CD14-positive monocyte (primary cell): Measurements from ENCODE around the gene PRPF19. TPM values are rescaled to one million over a fixed set of nuclear protein-coding genes. Genes with fewer than 3 reads are reported as not detected.

Source experiments
- DNase-seq, 3 donors: peaks; one replicate each; pipeline ENCODE4 v3.0.0-alpha.2; 2011 to 2022
- H2AFZ ChIP-seq: 2 replicates; pipeline ENCODE4 v1.6.0; 2012; ENCODE audit warnings: mild to moderate bottlenecking, low read depth, low read length, inconsistent platforms; ENCODE audit not compliant: insufficient read depth, poor library complexity, severe bottlenecking
- H3K27ac ChIP-seq, 2 donors: 1 replicate in 1 of 2; 2 replicates in 1 of 2; pipeline ENCODE4 v1.5.1; 2012 to 2013; ENCODE audit warnings: low read length in 2 of 2, control low read depth in 1 of 2, inconsistent platforms in 1 of 2, low read depth in 1 of 2, mild to moderate bottlenecking in 1 of 2
- H3K27me3 ChIP-seq, 2 donors: one replicate each; pipeline versions ENCODE4 v1.6.0 to v1.6.1; 2011 to 2013; ENCODE audit warnings: low read length in 2 of 2; ENCODE audit not compliant: control insufficient read depth in 2 of 2, insufficient read depth in 2 of 2
- H3K36me3 ChIP-seq, 2 donors: replicated peaks in 1 of 2; 1 replicate in 1 of 2; 2 replicates in 1 of 2; pipeline versions ENCODE4 v1.5.1 to v1.6.1; 2012 to 2013; ENCODE audit warnings: low read length in 2 of 2, control low read depth in 1 of 2, inconsistent platforms in 1 of 2, mild to moderate bottlenecking in 1 of 2; ENCODE audit not compliant: insufficient read depth in 2 of 2, control insufficient read depth in 1 of 2
- H3K4me1 ChIP-seq, 2 donors: 1 replicate in 1 of 2; 2 replicates in 1 of 2; pipeline versions ENCODE4 v1.5.1 to v1.6.1; 2012 to 2013; ENCODE audit warnings: low read length in 2 of 2, control low read depth in 1 of 2, inconsistent platforms in 1 of 2, mild to moderate bottlenecking in 1 of 2, moderate library complexity in 1 of 2; ENCODE audit not compliant: insufficient read depth in 2 of 2, control insufficient read depth in 1 of 2
- H3K4me2 ChIP-seq: replicated peaks from 2 replicates; pipeline ENCODE3; 2012; ENCODE audit warnings: low read length, moderate library complexity, mild to moderate bottlenecking; ENCODE audit not compliant: poor library complexity, severe bottlenecking; ENCODE audit errors: extremely low read depth
- H3K4me3 ChIP-seq, 3 experiments: fragments of 200-600 bp in 1 of 3; sonication (generic) in 1 of 3; replicated peaks in 1 of 3; 1 replicate in 2 of 3; 2 replicates in 1 of 3; pipeline ENCODE4 v1.5.1; 2011 to 2013; ENCODE audit warnings: low read length in 3 of 3, mild to moderate bottlenecking in 3 of 3, control low read depth in 2 of 3, low read depth in 2 of 3, inconsistent platforms in 1 of 3, moderate library complexity in 1 of 3
- H3K79me2 ChIP-seq: 2 replicates; pipeline ENCODE4 v1.6.0; 2012; ENCODE audit warnings: mild to moderate bottlenecking, control low read depth, inconsistent platforms, low read length, moderate library complexity; ENCODE audit not compliant: insufficient read depth
- H3K9ac ChIP-seq: 2 replicates; pipeline ENCODE4 v1.6.0; 2017; ENCODE audit warnings: low read length, mild to moderate bottlenecking; ENCODE audit not compliant: insufficient read depth, poor library complexity, severe bottlenecking
- H3K9me3 ChIP-seq, 2 donors: replicated peaks in 1 of 2; 1 replicate in 1 of 2; 2 replicates in 1 of 2; pipeline versions ENCODE4 v1.5.1 to v1.6.1; 2012 to 2013; ENCODE audit warnings: low read length in 2 of 2, control low read depth in 1 of 2; ENCODE audit not compliant: control insufficient read depth in 1 of 2, insufficient read depth in 1 of 2
- H4K20me1 ChIP-seq: 2 replicates; pipeline ENCODE4 v1.6.0; 2012; ENCODE audit warnings: mild to moderate bottlenecking, low read length, control low read depth, moderate library complexity; ENCODE audit not compliant: insufficient read depth
- H3K27ac Mint-ChIP-seq, 7 donors: one replicate each; pipeline ENCODE4 v1.8.0; 2020; ENCODE audit warnings: mild to moderate bottlenecking in 7 of 7, mixed read lengths in 7 of 7, moderate library complexity in 6 of 7, inconsistent platforms in 2 of 7
- H3K27me3 Mint-ChIP-seq, 3 donors: one replicate each; pipeline ENCODE4 v1.8.0; 2021 to 2022; ENCODE audit warnings: low read depth in 3 of 3, mild to moderate bottlenecking in 3 of 3, mixed read lengths in 3 of 3, moderate library complexity in 3 of 3, inconsistent platforms in 1 of 3
- H3K36me3 Mint-ChIP-seq, 2 donors: one replicate each; pipeline ENCODE4 v1.8.0; 2020; ENCODE audit warnings: mixed read lengths in 2 of 2, inconsistent platforms in 1 of 2, mild to moderate bottlenecking in 1 of 2
- H3K4me1 Mint-ChIP-seq: one replicate; pipeline ENCODE4 v1.8.0; 2020; ENCODE audit warnings: mild to moderate bottlenecking, mixed read lengths
- H3K4me3 Mint-ChIP-seq, 2 donors: one replicate each; pipeline ENCODE4 v1.8.0; 2020; ENCODE audit warnings: mild to moderate bottlenecking in 2 of 2, mixed read lengths in 2 of 2, moderate library complexity in 1 of 2
- H3K9me3 Mint-ChIP-seq, 7 donors: one replicate each; pipeline ENCODE4 v1.8.0; 2020 to 2022; ENCODE audit warnings: mixed read lengths in 7 of 7, mild to moderate bottlenecking in 6 of 7, moderate library complexity in 6 of 7, inconsistent platforms in 2 of 7
- WGBS: methylation state at CpG from one replicate; pipeline ENCODE4 v1.1.5; 2013; ENCODE audit warnings: missing lambda C conversion rate; ENCODE audit not compliant: insufficient coverage; 5-methylcytosine and 5-hydroxymethylcytosine counted together
- intact Hi-C, 2 donors: fragments of 100-400 bp; cut with micrococcal nuclease; formaldehyde crosslinking; loops; one replicate each; pipeline versions ENCODE4 v1.15.0 to v1.15.1; 2023
- polyA plus RNA-seq, 3 donors: library from polyadenylated mRNA; depleted of rRNA in 1 of 3; unstranded in 2 of 3; stranded (reverse) in 1 of 3; fragments of 300-500 nt in 2 of 3; fragments of >200 nt in 1 of 3; fragmentation: Illumina TruSeq in 2 of 3; gene quantifications; 1 replicate in 2 of 3; 2 replicates in 1 of 3; pipeline ENCODE4 v1.2.3, GENCODE V29; 2012 to 2021
- TF ChIP-seq, protein P1 (sequence below): fragments of 200-600 bp; IDR thresholded peaks from one replicate; pipeline ENCODE4 v1.8.0; 2022; ENCODE audit warnings: antibody characterized with exemption, mild to moderate bottlenecking

Gene PRPF19
- polyA plus RNA-seq, 3 donors, result 7.8 to 33.2 (median 12.2) TPM

DNA sequence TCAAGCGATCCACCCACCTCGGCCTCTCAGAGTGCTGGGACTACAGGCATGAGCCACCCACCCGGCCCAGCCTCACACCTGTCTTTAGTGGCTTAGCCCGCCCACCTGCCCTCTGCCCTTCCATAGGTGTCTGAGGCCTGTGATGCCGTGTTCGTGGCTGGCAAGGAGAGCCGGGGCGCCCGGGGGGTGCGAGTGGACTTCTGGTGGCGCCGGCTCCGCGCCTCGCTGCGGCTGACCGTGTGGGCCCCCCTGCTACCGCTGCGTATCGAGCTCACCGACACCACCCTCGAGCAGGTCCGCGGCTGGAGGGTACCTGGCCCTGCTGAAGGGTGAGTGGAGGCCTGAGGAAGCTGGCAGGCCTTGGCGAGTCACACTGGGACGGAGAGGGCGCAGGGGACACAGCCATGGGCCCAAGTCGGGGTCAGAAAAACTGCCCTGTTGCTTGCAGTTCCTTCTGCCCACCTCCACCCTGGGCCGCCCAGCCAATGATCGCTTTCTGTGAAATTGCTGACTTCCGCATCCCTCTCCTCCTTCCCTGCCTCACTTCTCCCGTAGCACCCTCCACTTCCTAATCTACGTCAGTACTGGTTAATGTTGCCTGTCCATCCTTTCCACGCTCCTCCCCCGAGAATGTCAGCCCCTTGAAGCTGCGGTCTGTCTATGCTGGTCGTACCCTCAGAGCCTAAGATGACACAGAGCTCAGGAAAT lies 27.2 kb upstream of the PRPF19 start:
- Histone ChIP-seq H3K4me2 (no peak overlapping the region), H3K4me1 (no peaks in the 10 kb centered on the region), H2AFZ (no peak overlapping the region), H3K79me2 (no peaks in the 10 kb centered on the region), H3K9ac (no peak overlapping the region), H3K27me3 (peaks cover 0 to 10% of the 10 kb centered on the region in 2 donors), H3K4me3 (no peak overlapping the region), H3K36me3 (peaks cover 21 to 22% of the 10 kb centered on the region in 2 donors), H4K20me1 (peaks cover 46% of the 10 kb centered on the region), H3K9me3 (no peaks in the 10 kb centered on the region), H3K27ac (no peak overlapping the region)
- Mint-ChIP-seq H3K36me3 (peaks cover 20 to 24% of the 10 kb centered on the region in 2 donors), H3K4me3 (no peak overlapping the region), H3K9me3 (peaks cover 0 to 2% (median 0%) of the 10 kb centered on the region in 7 donors), H3K27ac (peak overlapping the region in 2 of 7 donors; percentile 56 to 64), H3K27me3 (peaks cover 18 to 29% (median 28%) of the 10 kb centered on the region in 3 donors), H3K4me1 (peaks cover 5% of the 10 kb centered on the region)
- intact Hi-C loops, result no loop called here
- 95% methylated on average over 35 of the region's 37 CpGs for WGBS
- DNase-seq, result no peak
- TF ChIP-seq, protein P1, sequence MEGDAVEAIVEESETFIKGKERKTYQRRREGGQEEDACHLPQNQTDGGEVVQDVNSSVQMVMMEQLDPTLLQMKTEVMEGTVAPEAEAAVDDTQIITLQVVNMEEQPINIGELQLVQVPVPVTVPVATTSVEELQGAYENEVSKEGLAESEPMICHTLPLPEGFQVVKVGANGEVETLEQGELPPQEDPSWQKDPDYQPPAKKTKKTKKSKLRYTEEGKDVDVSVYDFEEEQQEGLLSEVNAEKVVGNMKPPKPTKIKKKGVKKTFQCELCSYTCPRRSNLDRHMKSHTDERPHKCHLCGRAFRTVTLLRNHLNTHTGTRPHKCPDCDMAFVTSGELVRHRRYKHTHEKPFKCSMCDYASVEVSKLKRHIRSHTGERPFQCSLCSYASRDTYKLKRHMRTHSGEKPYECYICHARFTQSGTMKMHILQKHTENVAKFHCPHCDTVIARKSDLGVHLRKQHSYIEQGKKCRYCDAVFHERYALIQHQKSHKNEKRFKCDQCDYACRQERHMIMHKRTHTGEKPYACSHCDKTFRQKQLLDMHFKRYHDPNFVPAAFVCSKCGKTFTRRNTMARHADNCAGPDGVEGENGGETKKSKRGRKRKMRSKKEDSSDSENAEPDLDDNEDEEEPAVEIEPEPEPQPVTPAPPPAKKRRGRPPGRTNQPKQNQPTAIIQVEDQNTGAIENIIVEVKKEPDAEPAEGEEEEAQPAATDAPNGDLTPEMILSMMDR, result no peak

DNA sequence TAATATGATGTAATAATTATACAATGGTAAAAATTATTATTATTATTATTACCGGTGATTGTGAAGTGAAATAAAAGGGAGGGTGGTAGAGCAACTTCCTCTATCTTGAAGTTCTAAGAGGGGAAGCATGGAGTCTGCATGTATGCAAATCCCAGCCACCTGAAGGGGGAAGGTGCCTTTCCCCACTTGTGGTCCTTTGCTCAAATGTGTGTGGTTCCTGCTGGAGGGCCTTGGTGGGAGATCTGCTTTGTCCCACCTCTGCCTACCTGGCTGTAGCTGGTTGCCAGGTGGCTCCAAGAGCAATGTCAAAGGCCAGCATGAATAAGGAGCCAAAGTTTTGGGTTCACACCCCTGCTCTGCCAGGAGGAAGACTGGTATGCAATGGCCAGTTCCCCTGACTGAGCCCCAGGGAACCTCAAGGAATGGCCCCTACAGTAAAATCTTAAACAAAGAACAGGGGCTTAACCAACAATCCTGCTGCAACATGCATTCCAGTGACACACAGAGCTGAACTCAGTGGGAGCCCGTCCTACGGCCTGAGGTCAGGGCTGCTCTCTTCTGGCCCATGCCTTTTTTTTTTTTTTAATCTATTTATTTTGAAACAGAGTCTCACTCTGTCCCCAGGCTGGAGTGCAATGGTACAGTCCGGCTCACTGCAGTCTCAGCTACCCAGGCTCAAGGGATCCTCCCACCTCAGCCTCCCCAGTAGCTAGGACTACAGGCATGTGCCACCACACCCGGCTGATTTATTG lies 26.4 kb upstream of the PRPF19 start:
- TF ChIP-seq, protein P1, result no peak
- DNase-seq, result peak in 1 of 3 donors; percentile 26
- Histone ChIP-seq H3K79me2 (no peaks in the 10 kb centered on the region), H3K36me3 (peaks cover 13 to 15% of the 10 kb centered on the region in 2 donors), H2AFZ (no peak overlapping the region), H3K9ac (no peak overlapping the region), H3K9me3 (no peaks in the 10 kb centered on the region), H3K4me2 (no peak overlapping the region), H3K4me3 (no peak overlapping the region), H3K27me3 (peaks cover 0 to 10% of the 10 kb centered on the region in 2 donors), H4K20me1 (peaks cover 38% of the 10 kb centered on the region), H3K27ac (no peak overlapping the region), H3K4me1 (no peaks in the 10 kb centered on the region)
- Mint-ChIP-seq H3K9me3 (peaks cover 0 to 2% (median 0%) of the 10 kb centered on the region in 7 donors), H3K27me3 (peaks cover 23 to 29% (median 29%) of the 10 kb centered on the region in 3 donors), H3K4me1 (peaks cover 5% of the 10 kb centered on the region), H3K36me3 (peaks cover 12 to 16% of the 10 kb centered on the region in 2 donors), H3K27ac (no peak overlapping the region), H3K4me3 (no peak overlapping the region)
- intact Hi-C loops, result no loop called here
- WGBS, result 80% methylated on average over 1 of the region's 5 CpGs
